Mesendoderm (in vitro differentiated cells): ENCODE data around the gene THAP12.

ENCODE experiments used
- DNase-seq: peaks from one replicate; pipeline ENCODE4 v3.0.0; 2013
- H2AK5ac ChIP-seq: 2 replicates; pipeline ENCODE4 v1.6.1; 2013; ENCODE audit warnings: low read length, inconsistent platforms
- H2BK120ac ChIP-seq: 2 replicates; pipeline ENCODE4 v1.6.1; 2013; ENCODE audit warnings: low read depth, mild to moderate bottlenecking, low read length, moderate library complexity, mixed read lengths
- H2BK15ac ChIP-seq: replicated peaks from 2 replicates; pipeline ENCODE4 v1.6.1; 2013; ENCODE audit warnings: low read depth, mild to moderate bottlenecking, moderate library complexity
- H2BK5ac ChIP-seq: 2 replicates; pipeline ENCODE4 v1.6.1; 2013; ENCODE audit warnings: low read length, inconsistent platforms
- H3K18ac ChIP-seq: 2 replicates; pipeline ENCODE4 v1.6.1; 2013; ENCODE audit warnings: mild to moderate bottlenecking, low read length, mixed read lengths
- H3K23ac ChIP-seq: one replicate; pipeline ENCODE4 v1.6.1; 2013; ENCODE audit warnings: low read length
- H3K27ac ChIP-seq: 2 replicates; pipeline ENCODE4 v1.5.1; 2013; ENCODE audit warnings: low read depth, mild to moderate bottlenecking, inconsistent platforms, low read length, moderate library complexity
- H3K27me3 ChIP-seq: 2 replicates; pipeline ENCODE4 v1.6.1; 2013; ENCODE audit warnings: low read length, control low read depth, mild to moderate bottlenecking, inconsistent platforms; ENCODE audit not compliant: insufficient read depth, poor library complexity
- H3K36me3 ChIP-seq: 2 replicates; pipeline ENCODE4 v1.6.1; 2013; ENCODE audit warnings: low read length, inconsistent platforms; ENCODE audit not compliant: control insufficient read depth, insufficient read depth
- H3K4ac ChIP-seq: one replicate; pipeline ENCODE4 v1.6.1; 2013; ENCODE audit warnings: low read depth, mild to moderate bottlenecking, low read length, moderate library complexity
- H3K4me1 ChIP-seq: 2 replicates; pipeline ENCODE4 v1.6.1; 2013; ENCODE audit warnings: low read depth, low read length, inconsistent platforms; ENCODE audit not compliant: control insufficient read depth
- H3K4me2 ChIP-seq: 2 replicates; pipeline ENCODE4 v1.6.1; 2013; ENCODE audit warnings: low read length
- H3K4me3 ChIP-seq: 2 replicates; pipeline ENCODE4 v1.5.1; 2013; ENCODE audit warnings: mild to moderate bottlenecking, low read length
- H3K56ac ChIP-seq: one replicate; pipeline ENCODE4 v1.6.1; 2013; ENCODE audit warnings: low read length
- H3K79me1 ChIP-seq: 2 replicates; pipeline ENCODE4 v1.6.1; 2013; ENCODE audit warnings: low read length, inconsistent platforms
- H3K79me2 ChIP-seq: 2 replicates; pipeline ENCODE4 v1.6.1; 2013; ENCODE audit warnings: mild to moderate bottlenecking, low read length; ENCODE audit not compliant: control insufficient read depth, insufficient read depth
- H3K9ac ChIP-seq: 2 replicates; pipeline ENCODE4 v1.6.1; 2013; ENCODE audit warnings: low read length, inconsistent platforms
- H4K5ac ChIP-seq: one replicate; pipeline ENCODE4 v1.6.1; 2013; ENCODE audit warnings: low read length
- H4K8ac ChIP-seq: one replicate; pipeline ENCODE4 v1.6.1; 2013; ENCODE audit warnings: low read depth, mild to moderate bottlenecking, control low read depth, low read length, moderate library complexity
- WGBS: extraction: QIAGEN DNeasy Blood & Tissue Kit; methylation state at CpG from one replicate; pipeline ENCODE4 v1.1.7; 2013; ENCODE audit warnings: low lambda C conversion rate, missing lambda C conversion rate; ENCODE audit not compliant: insufficient coverage; ENCODE audit errors: extremely low coverage; 5-methylcytosine and 5-hydroxymethylcytosine counted together

The THAP12 gene

DNA sequence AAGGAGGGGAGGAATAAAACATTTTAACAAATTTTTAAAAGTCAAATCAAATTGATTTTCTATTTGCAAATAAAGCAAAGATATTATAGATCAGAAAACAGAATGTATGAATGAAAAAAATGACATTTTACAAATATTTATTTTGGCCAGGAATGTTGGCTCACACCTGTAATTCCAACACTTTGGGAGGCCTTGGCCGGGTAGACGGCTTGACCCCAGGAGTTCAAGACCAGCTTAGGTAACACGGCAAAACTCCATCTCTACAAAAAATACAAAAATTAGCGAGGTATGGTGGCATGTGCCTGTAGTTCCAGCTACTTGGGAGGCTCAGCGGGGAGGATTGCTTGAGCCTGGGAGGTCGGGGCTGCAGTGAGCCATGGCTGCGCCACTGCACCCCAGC is 18.2 kb downstream of the THAP12 start:
- no CpG with 5 or more reads among the region's 7 CpGs for WGBS
- Histone ChIP-seq H3K56ac (no peak overlapping the region), H3K4me3 (no peak overlapping the region), H3K18ac (no peak overlapping the region), H3K23ac (no peak overlapping the region), H3K4me2 (no peak overlapping the region), H3K79me2 (peaks cover 2% of the 10 kb centered on the region), H3K27me3 (no peaks in the 10 kb centered on the region), H4K5ac (no peak overlapping the region), H3K4me1 (no peaks in the 10 kb centered on the region), H2BK120ac (no peak overlapping the region), H3K4ac (no peak overlapping the region), H3K79me1 (no peaks in the 10 kb centered on the region), H2AK5ac (no peak overlapping the region), H3K27ac (no peak overlapping the region), H2BK15ac (no peak overlapping the region), H2BK5ac (no peak overlapping the region), H4K8ac (no peak overlapping the region), H3K36me3 (no peaks in the 10 kb centered on the region), H3K9ac (no peak overlapping the region)
- DNase-seq = no peak

DNA sequence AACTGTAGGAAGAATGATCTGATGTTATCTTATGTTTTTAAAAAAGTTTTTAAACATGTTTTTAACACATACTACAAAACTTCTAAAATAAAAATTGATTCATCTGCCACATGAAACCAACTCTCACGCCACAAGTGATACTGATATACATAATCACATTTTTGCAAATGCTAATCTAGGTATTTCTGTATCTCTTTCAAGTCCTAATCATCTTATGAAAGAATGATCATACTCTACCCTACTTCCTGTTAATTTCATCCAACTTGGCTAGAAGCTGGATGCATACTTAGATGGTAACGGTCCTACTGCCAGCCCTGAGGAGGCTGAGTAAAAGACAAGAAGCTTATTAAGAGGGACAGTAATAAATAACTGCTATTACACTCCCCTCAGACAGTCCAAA is 19.2 kb downstream of the THAP12 start:
- peaks cover 2% of the 10 kb centered on the region for H3K79me2 ChIP-seq
- H2AK5ac ChIP-seq = no peak overlapping the region
- no peak overlapping the region for H3K18ac ChIP-seq
- H3K4me1 ChIP-seq = no peaks in the 10 kb centered on the region
- no peak overlapping the region for H3K4ac ChIP-seq
- H2BK5ac ChIP-seq = no peak overlapping the region
- DNase-seq = no peak
- no peak overlapping the region for H3K27ac ChIP-seq
- H3K36me3 ChIP-seq = no peaks in the 10 kb centered on the region
- H3K4me2 ChIP-seq = no peak overlapping the region
- no peak overlapping the region for H3K56ac ChIP-seq
- H2BK120ac ChIP-seq = no peak overlapping the region
- no peak overlapping the region for H3K9ac ChIP-seq
- H4K8ac ChIP-seq = no peak overlapping the region
- WGBS = 100% methylated on average over 1 of the region's 2 CpGs
- no peaks in the 10 kb centered on the region for H3K79me1 ChIP-seq
- H2BK15ac ChIP-seq = no peak overlapping the region
- no peak overlapping the region for H3K23ac ChIP-seq
- no peak overlapping the region for H4K5ac ChIP-seq
- H3K27me3 ChIP-seq = no peaks in the 10 kb centered on the region
- no peak overlapping the region for H3K4me3 ChIP-seq

DNA sequence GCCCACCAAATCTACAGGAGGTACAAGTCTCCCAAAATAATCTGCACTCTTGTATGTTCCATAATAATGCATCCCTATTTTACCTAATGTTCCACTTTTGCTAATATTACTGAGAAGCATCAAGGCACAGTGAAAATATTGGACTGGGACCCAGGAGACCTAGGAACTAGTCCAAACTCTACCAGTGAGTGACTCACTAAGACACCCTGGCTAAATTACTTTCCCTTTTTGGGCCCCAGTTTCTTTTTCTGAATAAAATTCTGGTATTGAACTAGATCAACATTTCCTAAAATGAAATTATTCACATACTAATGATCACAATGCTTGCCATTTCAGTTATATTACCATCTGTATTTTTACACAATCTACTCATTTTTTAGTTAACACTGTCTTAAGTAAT is 19.6 kb downstream of the THAP12 start:
- H2AK5ac ChIP-seq = no peak overlapping the region
- H3K4ac ChIP-seq = no peak overlapping the region
- peaks cover 2% of the 10 kb centered on the region for H3K79me2 ChIP-seq
- no peaks in the 10 kb centered on the region for H3K4me1 ChIP-seq
- H4K8ac ChIP-seq = no peak overlapping the region
- H3K23ac ChIP-seq = no peak overlapping the region
- no peak for DNase-seq
- no peaks in the 10 kb centered on the region for H3K27me3 ChIP-seq
- H3K27ac ChIP-seq = no peak overlapping the region
- no peak overlapping the region for H4K5ac ChIP-seq
- H3K4me3 ChIP-seq = no peak overlapping the region
- H3K9ac ChIP-seq = no peak overlapping the region
- H3K36me3 ChIP-seq = no peaks in the 10 kb centered on the region
- H3K79me1 ChIP-seq = no peaks in the 10 kb centered on the region
- no peak overlapping the region for H2BK15ac ChIP-seq
- no peak overlapping the region for H2BK120ac ChIP-seq
- no peak overlapping the region for H2BK5ac ChIP-seq
- H3K56ac ChIP-seq = no peak overlapping the region
- no peak overlapping the region for H3K18ac ChIP-seq
- H3K4me2 ChIP-seq = no peak overlapping the region

DNA sequence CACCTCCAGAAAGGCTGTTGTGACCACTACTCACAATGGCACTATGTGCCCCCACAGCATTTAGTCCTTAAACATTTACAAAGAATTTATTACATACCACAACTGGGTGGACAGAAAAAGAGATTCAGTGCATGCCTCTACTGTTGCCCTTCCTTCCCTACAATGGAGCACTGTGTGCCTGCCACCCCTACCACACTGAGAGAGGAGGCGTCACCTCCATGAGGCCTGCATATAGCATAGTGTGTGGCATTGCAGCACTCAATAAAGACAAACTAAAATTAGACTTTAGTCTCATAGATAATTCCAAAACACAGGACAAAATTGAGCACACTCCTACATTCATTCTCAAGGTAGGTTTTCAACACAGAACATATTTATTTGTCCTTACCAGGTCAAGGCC is 25.8 kb downstream of the THAP12 start:
- DNase-seq = no peak
- Histone ChIP-seq H3K4ac (no peak overlapping the region), H3K27me3 (no peaks in the 10 kb centered on the region), H3K79me2 (no peaks in the 10 kb centered on the region), H3K4me3 (no peak overlapping the region), H2BK120ac (no peak overlapping the region), H3K4me2 (no peak overlapping the region), H4K5ac (no peak overlapping the region), H2AK5ac (no peak overlapping the region), H2BK5ac (no peak overlapping the region), H3K23ac (no peak overlapping the region), H3K56ac (no peak overlapping the region), H3K36me3 (no peaks in the 10 kb centered on the region), H3K27ac (no peak overlapping the region), H3K18ac (no peak overlapping the region), H4K8ac (no peak overlapping the region), H3K9ac (no peak overlapping the region), H2BK15ac (no peak overlapping the region), H3K79me1 (no peaks in the 10 kb centered on the region), H3K4me1 (no peaks in the 10 kb centered on the region)
- WGBS = no CpG with 5 or more reads among the region's 1 CpG

DNA sequence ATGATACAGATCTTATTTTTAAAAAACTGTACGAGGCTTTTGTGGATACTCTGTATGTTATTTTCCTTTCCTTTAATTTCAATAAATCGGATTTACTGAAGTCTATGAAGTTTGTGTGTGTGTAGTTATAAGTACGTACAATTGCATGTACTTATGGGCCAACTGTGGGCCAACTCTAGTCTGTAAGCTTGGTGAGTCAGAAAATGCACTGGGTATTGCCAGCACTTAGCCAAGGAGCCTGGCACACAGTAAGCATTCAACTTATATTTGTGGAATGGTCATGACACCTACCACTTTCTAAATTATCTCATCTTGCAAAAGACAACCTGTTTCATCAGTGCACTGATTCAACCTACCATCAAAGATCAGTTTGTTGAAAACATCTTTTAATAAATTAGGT is 32.6 kb downstream of the THAP12 start:
- no peak for DNase-seq
- H3K79me2 ChIP-seq = no peaks in the 10 kb centered on the region
- no peak overlapping the region for H3K56ac ChIP-seq
- no peak overlapping the region for H3K4me2 ChIP-seq
- no peaks in the 10 kb centered on the region for H3K27me3 ChIP-seq
- H3K9ac ChIP-seq = no peak overlapping the region
- no peak overlapping the region for H2BK5ac ChIP-seq
- no peak overlapping the region for H3K4me3 ChIP-seq
- no peaks in the 10 kb centered on the region for H3K36me3 ChIP-seq
- no peak overlapping the region for H4K8ac ChIP-seq
- no peak overlapping the region for H3K23ac ChIP-seq
- H2AK5ac ChIP-seq = no peak overlapping the region
- H3K4me1 ChIP-seq = no peaks in the 10 kb centered on the region
- no peak overlapping the region for H4K5ac ChIP-seq
- no peak overlapping the region for H3K4ac ChIP-seq
- no CpG with 5 or more reads among the region's 3 CpGs for WGBS
- no peak overlapping the region for H3K27ac ChIP-seq
- no peaks in the 10 kb centered on the region for H3K79me1 ChIP-seq
- no peak overlapping the region for H2BK120ac ChIP-seq
- H3K18ac ChIP-seq = no peak overlapping the region
- H2BK15ac ChIP-seq = no peak overlapping the region

DNA sequence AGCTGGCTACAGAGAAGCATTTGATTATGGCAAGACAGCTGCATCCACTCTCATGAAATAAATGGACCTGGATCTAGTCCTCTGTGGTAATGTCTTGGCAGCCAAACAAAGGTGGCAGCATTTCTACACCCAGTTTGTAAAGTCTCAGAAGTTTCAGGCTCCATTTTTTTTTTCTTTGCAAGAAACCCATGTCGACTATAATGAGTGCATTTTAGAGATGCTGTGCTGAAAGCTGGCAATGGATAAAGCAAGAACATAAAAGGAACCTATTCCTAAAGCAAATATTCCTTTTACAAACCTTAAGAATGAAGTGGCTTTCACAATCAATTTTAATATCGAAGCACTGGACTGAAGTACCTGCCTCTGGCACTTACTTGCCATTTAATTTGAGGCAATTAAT is 33.5 kb downstream of the THAP12 start:
- no peak overlapping the region for H3K4ac ChIP-seq
- no peak overlapping the region for H3K18ac ChIP-seq
- DNase-seq = no peak
- H3K9ac ChIP-seq = no peak overlapping the region
- no peak overlapping the region for H3K4me2 ChIP-seq
- no peak overlapping the region for H2BK5ac ChIP-seq
- H4K8ac ChIP-seq = no peak overlapping the region
- H3K4me3 ChIP-seq = no peak overlapping the region
- H3K27ac ChIP-seq = no peak overlapping the region
- H4K5ac ChIP-seq = no peak overlapping the region
- H3K27me3 ChIP-seq = no peaks in the 10 kb centered on the region
- no peak overlapping the region for H3K56ac ChIP-seq
- H3K79me2 ChIP-seq = no peaks in the 10 kb centered on the region
- no peaks in the 10 kb centered on the region for H3K79me1 ChIP-seq
- WGBS = no CpG with 5 or more reads among the region's 2 CpGs
- H3K23ac ChIP-seq = no peak overlapping the region
- H3K4me1 ChIP-seq = no peaks in the 10 kb centered on the region
- H2AK5ac ChIP-seq = no peak overlapping the region
- no peaks in the 10 kb centered on the region for H3K36me3 ChIP-seq
- H2BK15ac ChIP-seq = no peak overlapping the region
- no peak overlapping the region for H2BK120ac ChIP-seq
